H9 (cell line): ENCODE results near the gene ARHGAP15. TPM values are rescaled to one million over a fixed set of nuclear protein-coding genes. Genes with fewer than 3 reads are reported as not detected.

Experiments used
- DNase-seq: peaks from one replicate; pipeline ENCODE4 v3.0.0-alpha.2; 2017
- H2AFZ ChIP-seq: one replicate; pipeline ENCODE4 v1.6.1; 2013; ENCODE audit warnings: mild to moderate bottlenecking, low read length, control low read depth, moderate library complexity
- H2AK5ac ChIP-seq: 2 replicates; pipeline ENCODE4 v1.6.1; 2013; ENCODE audit warnings: low read length, control low read depth, mixed read lengths; ENCODE audit not compliant: insufficient read length
- H2BK120ac ChIP-seq: one replicate; pipeline ENCODE4 v1.6.1; 2013; ENCODE audit warnings: low read depth, mild to moderate bottlenecking, low read length, control low read depth, inconsistent platforms; ENCODE audit not compliant: poor library complexity, severe bottlenecking
- H2BK12ac ChIP-seq: 2 replicates; pipeline ENCODE4 v1.6.1; 2013; ENCODE audit warnings: low read length, control low read depth, mixed read lengths, low read depth; ENCODE audit not compliant: insufficient read length
- H2BK15ac ChIP-seq: 2 replicates; pipeline ENCODE4 v1.6.1; 2013; ENCODE audit warnings: low read depth, low read length, control low read depth
- H2BK20ac ChIP-seq: one replicate; pipeline ENCODE4 v1.6.1; 2013; ENCODE audit warnings: low read depth, mild to moderate bottlenecking, low read length, control low read depth, inconsistent platforms; ENCODE audit not compliant: poor library complexity, severe bottlenecking
- H2BK5ac ChIP-seq: 2 replicates; pipeline ENCODE4 v1.6.1; 2013; ENCODE audit warnings: low read length, control low read depth, mixed read lengths; ENCODE audit not compliant: insufficient read length
- H3K14ac ChIP-seq: 2 replicates; pipeline ENCODE4 v1.6.1; 2013; ENCODE audit warnings: low read length, control low read depth; ENCODE audit not compliant: insufficient read depth
- H3K18ac ChIP-seq: 2 replicates; pipeline ENCODE4 v1.6.1; 2013; ENCODE audit warnings: low read depth, mild to moderate bottlenecking, mixed read lengths, low read length, control low read depth; ENCODE audit not compliant: insufficient read length
- H3K23ac ChIP-seq: 2 replicates; pipeline ENCODE4 v1.6.1; 2013; ENCODE audit warnings: low read length, control low read depth, mixed read lengths, low read depth; ENCODE audit not compliant: insufficient read length
- H3K23me2 ChIP-seq: 2 replicates; pipeline ENCODE4 v1.6.1; 2013; ENCODE audit warnings: low read depth, mild to moderate bottlenecking, mixed read lengths, low read length, control low read depth; ENCODE audit not compliant: insufficient read length, poor library complexity, severe bottlenecking
- H3K27ac ChIP-seq: 2 replicates; pipeline ENCODE4 v1.5.1; 2013; ENCODE audit warnings: low read length, control low read depth, mixed read lengths, low read depth; ENCODE audit not compliant: insufficient read length
- H3K27me3 ChIP-seq: 2 replicates; pipeline ENCODE4 v1.6.1; 2013; ENCODE audit warnings: low read length, control low read depth, inconsistent platforms; ENCODE audit not compliant: insufficient read depth
- H3K4ac ChIP-seq: 2 replicates; pipeline ENCODE4 v1.6.1; 2013; ENCODE audit warnings: low read depth, mild to moderate bottlenecking, control low read depth, inconsistent platforms, low read length, moderate library complexity
- H3K4me1 ChIP-seq: 2 replicates; pipeline ENCODE4 v1.6.1; 2013; ENCODE audit warnings: low read length, control low read depth, inconsistent platforms; ENCODE audit not compliant: insufficient read depth
- H3K4me2 ChIP-seq: 2 replicates; pipeline ENCODE4 v1.6.1; 2013; ENCODE audit warnings: low read length, control low read depth, mixed read lengths; ENCODE audit not compliant: insufficient read length, insufficient read depth
- H3K56ac ChIP-seq: 2 replicates; pipeline ENCODE4 v1.6.1; 2013; ENCODE audit warnings: low read depth, mild to moderate bottlenecking, mixed read lengths, low read length, control low read depth; ENCODE audit not compliant: insufficient read length
- H3K79me1 ChIP-seq: 2 replicates; pipeline ENCODE4 v1.6.1; 2013; ENCODE audit warnings: low read depth, mild to moderate bottlenecking, moderate library complexity, low read length, control low read depth, inconsistent platforms; ENCODE audit not compliant: insufficient read depth, poor library complexity, severe bottlenecking
- H3K79me2 ChIP-seq: 2 replicates; pipeline ENCODE4 v1.6.1; 2013; ENCODE audit warnings: low read length, control low read depth, inconsistent platforms; ENCODE audit not compliant: insufficient read depth
- H3K9ac ChIP-seq: 2 replicates; pipeline ENCODE4 v1.6.1; 2013; ENCODE audit warnings: low read length, control low read depth, mixed read lengths; ENCODE audit not compliant: insufficient read length; ENCODE audit errors: extremely low read depth
- H3K9me3 ChIP-seq: one replicate; pipeline ENCODE4 v1.6.1; 2013; ENCODE audit warnings: low read depth, low read length, inconsistent platforms; ENCODE audit not compliant: control insufficient read depth
- H3T11ph ChIP-seq: one replicate; pipeline ENCODE4 v1.6.1; 2013; ENCODE audit warnings: mild to moderate bottlenecking, low read length, control low read depth, inconsistent platforms
- H4K20me1 ChIP-seq: one replicate; pipeline ENCODE4 v1.6.1; 2013; ENCODE audit not compliant: control insufficient read depth, insufficient read length, insufficient read depth
- H4K5ac ChIP-seq: 2 replicates; pipeline ENCODE4 v1.6.1; 2013; ENCODE audit warnings: low read depth, mild to moderate bottlenecking, mixed read lengths, low read length, control low read depth; ENCODE audit not compliant: insufficient read length
- H4K8ac ChIP-seq: replicated peaks from 2 replicates; pipeline ENCODE4 v1.6.1; 2013; ENCODE audit warnings: low read length, control low read depth, mixed read lengths, low read depth; ENCODE audit not compliant: insufficient read length
- H4K91ac ChIP-seq: 2 replicates; pipeline ENCODE4 v1.6.1; 2013; ENCODE audit warnings: low read depth, mild to moderate bottlenecking, moderate library complexity, mixed read lengths, low read length, control low read depth; ENCODE audit not compliant: insufficient read length
- H3K27ac Mint-ChIP-seq, 3 experiments: 2 replicates in 2 of 3; 3 replicates in 1 of 3; pipeline ENCODE4 v1.8.0; 2020 to 2021; ENCODE audit warnings: mixed read lengths in 3 of 3, mild to moderate bottlenecking in 1 of 3, moderate library complexity in 1 of 3
- H3K27me3 Mint-ChIP-seq: 2 replicates; pipeline ENCODE4 v1.8.0; 2021; ENCODE audit warnings: low read depth, mild to moderate bottlenecking, moderate library complexity, mixed read lengths
- H3K36me3 Mint-ChIP-seq, 3 experiments: 2 replicates in 2 of 3; 3 replicates in 1 of 3; pipeline ENCODE4 v1.8.0; 2020 to 2021; ENCODE audit warnings: low read depth in 3 of 3, mixed read lengths in 3 of 3; ENCODE audit not compliant: insufficient read depth in 1 of 3
- H3K4me1 Mint-ChIP-seq, 2 experiments: 2 replicates each; pipeline ENCODE4 v1.8.0; 2020; ENCODE audit warnings: mixed read lengths in 2 of 2
- H3K4me3 Mint-ChIP-seq, 2 experiments: 2 replicates in 1 of 2; 3 replicates in 1 of 2; pipeline ENCODE4 v1.8.0; 2020 to 2021; ENCODE audit warnings: mild to moderate bottlenecking in 2 of 2, mixed read lengths in 2 of 2, moderate library complexity in 1 of 2
- H3K9me3 Mint-ChIP-seq, 2 experiments: 2 replicates in 1 of 2; 3 replicates in 1 of 2; pipeline ENCODE4 v1.8.0; 2020; ENCODE audit warnings: mild to moderate bottlenecking in 2 of 2, mixed read lengths in 2 of 2, moderate library complexity in 1 of 2
- CTCF ChIP-seq: fragments of 200-600 bp; sonication (generic); conservative IDR thresholded peaks from 3 replicates; pipeline ENCODE4 v1.8.0; 2021; ENCODE audit warnings: antibody characterized with exemption, mild to moderate bottlenecking
- whole genome bisulfite sequencing: extraction: QIAGEN DNeasy Blood & Tissue Kit; methylation state at CpG from one replicate; pipeline ENCODE4 v1.1.7; 2013; ENCODE audit warnings: missing lambda C conversion rate, low lambda C conversion rate, mixed read lengths; ENCODE audit not compliant: insufficient read length; ENCODE audit errors: extremely low coverage; 5-methylcytosine and 5-hydroxymethylcytosine counted together
- total RNA-seq: library from RNA; stranded (reverse); gene quantifications from 2 replicates; pipeline ENCODE4 v1.2.1, GENCODE V29; 2021

Gene ARHGAP15
- total RNA-seq, 1 experiment from 2014 or later, result not detected

DNA sequence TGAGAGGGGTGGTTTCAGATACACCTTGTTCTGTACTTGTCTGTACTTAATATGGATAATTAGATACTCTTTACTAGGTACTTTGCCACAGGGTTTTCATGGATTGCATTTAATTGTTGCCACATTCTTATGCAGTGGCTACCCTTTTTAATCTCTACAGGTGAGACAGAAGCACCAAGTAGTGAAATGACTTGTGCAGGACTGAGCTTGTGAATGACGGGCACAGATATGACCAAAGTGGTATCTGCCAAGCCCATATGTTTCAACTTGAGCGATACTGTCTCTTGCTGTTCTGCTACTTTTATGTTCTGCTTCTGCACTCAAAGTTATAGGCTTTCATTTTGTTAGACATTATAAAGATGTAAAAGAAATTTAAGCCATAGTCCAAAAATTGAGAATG is 288.2 kb downstream of the ARHGAP15 start:
- Histone ChIP-seq H3K56ac (no peak overlapping the region), H3K4me2 (no peak overlapping the region), H3K27ac (no peak overlapping the region), H3K79me2 (no peaks in the 10 kb centered on the region), H4K20me1 (no peaks in the 10 kb centered on the region), H3K9ac (no peak overlapping the region), H3K9me3 (no peaks in the 10 kb centered on the region), H3K4me1 (no peaks in the 10 kb centered on the region), H3K18ac (no peak overlapping the region), H2AK5ac (no peak overlapping the region), H4K5ac (no peak overlapping the region), H4K8ac (no peak overlapping the region), H2BK12ac (no peak overlapping the region), H3K23ac (no peak overlapping the region), H2BK20ac (no peak overlapping the region), H2BK15ac (no peak overlapping the region), H2BK120ac (no peak overlapping the region), H3K23me2 (no peaks in the 10 kb centered on the region), H3K79me1 (no peaks in the 10 kb centered on the region), H4K91ac (no peak overlapping the region), H3T11ph (no peak overlapping the region), H2AFZ (no peak overlapping the region), H2BK5ac (no peak overlapping the region), H3K14ac (no peak overlapping the region), H3K27me3 (no peaks in the 10 kb centered on the region), H3K4ac (no peak overlapping the region)
- DNase-seq, result no peak
- WGBS, result no CpG with 5 or more reads among the region's 2 CpGs
- Mint-ChIP-seq H3K36me3 (no peaks in the 10 kb centered on the region), H3K27ac (no peak overlapping the region), H3K4me3 (no peak overlapping the region), H3K27me3 (no peaks in the 10 kb centered on the region), H3K4me1 (0 out of 4 replicates have a peak, but pooled peaks cover 2 to 3% of the 10 kb centered on the region in 2 experiments), H3K9me3 (no peaks in the 10 kb centered on the region)
- TF ChIP-seq CTCF, result no peak
